Measurements from ENCODE around the gene KIRREL3.

DNA sequence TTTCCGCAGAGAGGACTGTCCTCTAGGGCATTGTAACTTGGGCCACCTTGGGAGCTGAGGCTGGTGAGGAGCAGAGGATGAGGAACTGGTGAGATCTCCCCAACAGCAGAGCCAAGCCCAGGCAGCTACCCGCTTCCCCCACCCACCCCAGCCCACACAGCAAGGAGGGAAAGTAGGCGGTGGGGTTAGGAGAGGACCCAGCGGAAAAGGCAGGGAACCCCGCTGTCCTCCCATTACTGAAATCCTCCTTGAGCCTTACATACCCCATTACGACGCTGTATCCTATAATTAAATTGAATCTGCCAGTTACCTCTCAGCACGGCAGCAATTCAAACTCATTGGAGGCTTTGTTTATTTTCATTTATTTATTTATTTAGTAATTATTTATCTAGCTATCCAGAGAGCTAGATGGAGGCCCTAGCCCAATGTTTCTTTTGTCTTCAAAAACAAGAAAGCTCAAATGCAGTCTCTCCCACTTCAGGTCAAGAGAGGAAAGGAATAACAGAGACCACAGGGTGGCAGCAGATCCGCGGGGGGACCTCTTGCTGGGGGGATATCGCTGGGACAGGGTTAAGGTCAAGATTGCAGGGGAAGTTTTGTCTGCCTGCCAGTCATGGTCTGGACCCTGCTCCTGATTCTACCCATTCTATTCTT is 427.1 kb downstream of the KIRREL3 start:
- TF ChIP-seq, protein P1, sequence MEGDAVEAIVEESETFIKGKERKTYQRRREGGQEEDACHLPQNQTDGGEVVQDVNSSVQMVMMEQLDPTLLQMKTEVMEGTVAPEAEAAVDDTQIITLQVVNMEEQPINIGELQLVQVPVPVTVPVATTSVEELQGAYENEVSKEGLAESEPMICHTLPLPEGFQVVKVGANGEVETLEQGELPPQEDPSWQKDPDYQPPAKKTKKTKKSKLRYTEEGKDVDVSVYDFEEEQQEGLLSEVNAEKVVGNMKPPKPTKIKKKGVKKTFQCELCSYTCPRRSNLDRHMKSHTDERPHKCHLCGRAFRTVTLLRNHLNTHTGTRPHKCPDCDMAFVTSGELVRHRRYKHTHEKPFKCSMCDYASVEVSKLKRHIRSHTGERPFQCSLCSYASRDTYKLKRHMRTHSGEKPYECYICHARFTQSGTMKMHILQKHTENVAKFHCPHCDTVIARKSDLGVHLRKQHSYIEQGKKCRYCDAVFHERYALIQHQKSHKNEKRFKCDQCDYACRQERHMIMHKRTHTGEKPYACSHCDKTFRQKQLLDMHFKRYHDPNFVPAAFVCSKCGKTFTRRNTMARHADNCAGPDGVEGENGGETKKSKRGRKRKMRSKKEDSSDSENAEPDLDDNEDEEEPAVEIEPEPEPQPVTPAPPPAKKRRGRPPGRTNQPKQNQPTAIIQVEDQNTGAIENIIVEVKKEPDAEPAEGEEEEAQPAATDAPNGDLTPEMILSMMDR (conservative IDR thresholded peaks at IDR 0.05) = peak; percentile 22
- no peak for TF ChIP-seq ZFX (IDR thresholded peaks at IDR 0.05)
